Upper lobe of left lung (tissue), 6 donors: ENCODE data around the gene SIDT1. TPM values are rescaled to one million over a fixed set of nuclear protein-coding genes. Genes with fewer than 3 reads are reported as not detected.

Experiments used
- ATAC-seq, 2 donors: fragments of 200-7000 bp; cut with Tn5 transposase; one replicate each; pipeline ENCODE4 v1.9.1; 2022; ENCODE audit warnings: mild to moderate bottlenecking in 2 of 2, moderate library complexity in 2 of 2; ENCODE audit not compliant: low FRiP score in 2 of 2
- DNase-seq, 2 donors: peaks; one replicate each; pipeline ENCODE4 v3.0.0-alpha.2; 2019 to 2020
- H3K27ac ChIP-seq, 4 donors: fragments of 200-600 bp; sonication (generic); one replicate each; pipeline ENCODE4 v1.5.1; 2016 to 2019
- H3K27me3 ChIP-seq, 4 donors: fragments of 200-600 bp; sonication (generic); one replicate each; pipeline ENCODE4 v1.5.1; 2017 to 2019
- H3K36me3 ChIP-seq, 4 donors: fragments of 200-600 bp; sonication (generic); one replicate each; pipeline ENCODE4 v1.5.1; 2016 to 2019
- H3K4me1 ChIP-seq, 4 donors: fragments of 200-600 bp; sonication (generic); one replicate each; pipeline ENCODE4 v1.5.1; 2018 to 2019
- H3K4me3 ChIP-seq, 4 donors: fragments of 200-600 bp; sonication (generic); one replicate each; pipeline ENCODE4 v1.5.1; 2017 to 2019; ENCODE audit warnings: mild to moderate bottlenecking in 2 of 4, moderate library complexity in 1 of 4
- H3K9me3 ChIP-seq, 4 donors: fragments of 200-600 bp; sonication (generic); one replicate each; pipeline ENCODE4 v1.5.1; 2018 to 2019
- EP300 ChIP-seq, 4 donors: sonication (generic); formaldehyde crosslinking; IDR thresholded peaks; one replicate each; pipeline ENCODE4 v1.5.1; 2017; ENCODE audit warnings: antibody characterized with exemption in 4 of 4, control low read depth in 2 of 4
- POLR2A ChIP-seq, 4 donors: fragments of 450-650 bp; IDR thresholded peaks; one replicate each; pipeline ENCODE4 v1.5.1; 2016 to 2017; ENCODE audit warnings: antibody characterized with exemption in 4 of 4, mild to moderate bottlenecking in 2 of 4
- POLR2AphosphoS5 ChIP-seq, 2 donors: sonication (generic); formaldehyde crosslinking; IDR thresholded peaks; one replicate each; pipeline ENCODE4 v1.5.1; 2017; ENCODE audit warnings: antibody characterized with exemption in 2 of 2
- WGBS, 2 donors: methylation state at CpG; one replicate each; pipeline ENCODE4 v1.1.5; 2017 to 2018; 5-methylcytosine and 5-hydroxymethylcytosine counted together
- total RNA-seq, 6 donors: library from RNA; depleted of rRNA in 4 of 6; stranded (reverse); fragments of >200 nt in 4 of 6; gene quantifications; one replicate each; pipeline versions ENCODE4 v1.1.0 to v1.2.1, GENCODE V29; 2016 to 2021
- TF ChIP-seq, protein P1 (sequence below), 6 experiments: fragments of 450-650 bp in 4 of 6; fragments of 200-600 bp in 2 of 6; sonication (generic) in 2 of 6; IDR thresholded peaks; one replicate each; pipeline ENCODE4 v1.5.1; 2016 to 2019; ENCODE audit warnings: antibody characterized with exemption in 6 of 6
- donor health status: DM: no; HTN: no; CAD: no; lungs with moderate emphysema.
- donor health status: DM: no; HTN: yes; CAD: no; lungs with severe emphysema.

Gene SIDT1
- total RNA-seq, 6 donors from 2014 or later: 2.6 to 37.5 (median 9.5) TPM

DNA sequence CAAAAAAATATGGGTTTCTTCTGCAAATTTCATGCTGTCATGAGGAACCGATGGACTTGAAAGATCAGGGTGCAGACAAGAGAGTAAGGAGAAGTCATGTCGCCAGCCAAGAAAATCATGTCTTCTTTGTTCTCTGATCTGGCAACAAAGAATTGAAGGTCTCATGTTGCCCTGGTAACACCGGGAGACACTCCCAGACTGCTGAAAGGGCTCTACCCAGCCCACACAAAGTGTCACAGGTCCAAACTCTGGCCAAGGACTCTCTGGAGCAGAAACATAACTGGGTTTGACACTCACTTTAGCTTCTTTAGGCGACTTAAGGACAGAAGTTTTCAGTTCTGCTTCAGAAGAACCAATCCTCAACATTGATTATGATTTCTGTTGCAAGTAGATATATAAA is 42.9 kb downstream of the SIDT1 start:
- Histone ChIP-seq H3K27me3 (no peaks in the 10 kb centered on the region), H3K27ac (no peak overlapping the region), H3K4me3 (no peak overlapping the region), H3K9me3 (no peaks in the 10 kb centered on the region), H3K36me3 (no peaks in the 10 kb centered on the region), H3K4me1 (no peaks in the 10 kb centered on the region)
- TF ChIP-seq POLR2AphosphoS5 (IDR thresholded peaks at IDR 0.05) (no peak), EP300 (IDR thresholded peaks at IDR 0.05) (no peak), POLR2A (IDR thresholded peaks at IDR 0.05) (no peak)
- TF ChIP-seq, protein P1, sequence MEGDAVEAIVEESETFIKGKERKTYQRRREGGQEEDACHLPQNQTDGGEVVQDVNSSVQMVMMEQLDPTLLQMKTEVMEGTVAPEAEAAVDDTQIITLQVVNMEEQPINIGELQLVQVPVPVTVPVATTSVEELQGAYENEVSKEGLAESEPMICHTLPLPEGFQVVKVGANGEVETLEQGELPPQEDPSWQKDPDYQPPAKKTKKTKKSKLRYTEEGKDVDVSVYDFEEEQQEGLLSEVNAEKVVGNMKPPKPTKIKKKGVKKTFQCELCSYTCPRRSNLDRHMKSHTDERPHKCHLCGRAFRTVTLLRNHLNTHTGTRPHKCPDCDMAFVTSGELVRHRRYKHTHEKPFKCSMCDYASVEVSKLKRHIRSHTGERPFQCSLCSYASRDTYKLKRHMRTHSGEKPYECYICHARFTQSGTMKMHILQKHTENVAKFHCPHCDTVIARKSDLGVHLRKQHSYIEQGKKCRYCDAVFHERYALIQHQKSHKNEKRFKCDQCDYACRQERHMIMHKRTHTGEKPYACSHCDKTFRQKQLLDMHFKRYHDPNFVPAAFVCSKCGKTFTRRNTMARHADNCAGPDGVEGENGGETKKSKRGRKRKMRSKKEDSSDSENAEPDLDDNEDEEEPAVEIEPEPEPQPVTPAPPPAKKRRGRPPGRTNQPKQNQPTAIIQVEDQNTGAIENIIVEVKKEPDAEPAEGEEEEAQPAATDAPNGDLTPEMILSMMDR (IDR thresholded peaks at IDR 0.05): no peak
- WGBS, 2 donors: 47 to 50% methylated on average over 4 of the region's 4 CpGs
- no peak for DNase-seq
- ATAC-seq: no peak

DNA sequence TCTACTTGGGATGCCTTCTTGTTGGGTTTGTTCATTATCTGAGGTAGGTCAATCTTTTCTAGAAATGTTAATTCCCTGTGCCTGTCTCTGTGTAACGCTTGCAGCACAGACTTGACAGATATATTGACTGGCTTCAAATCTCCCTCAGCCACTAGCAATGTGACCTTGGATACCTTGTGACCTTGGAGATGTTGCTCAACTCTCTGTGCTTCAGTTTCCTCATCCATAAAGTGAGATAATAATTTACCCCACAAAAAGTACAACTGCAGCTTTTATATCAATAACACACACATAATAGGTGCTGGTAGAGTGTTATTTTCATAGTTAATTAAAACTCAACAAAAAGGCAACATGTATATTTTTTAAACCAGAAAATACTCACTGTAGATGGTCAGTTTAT is 52.9 kb downstream of the SIDT1 start:
- 36 to 38% methylated on average over 1 of the region's 1 CpG for WGBS, 2 donors
- Histone ChIP-seq H3K27ac (no peak overlapping the region), H3K4me1 (no peaks in the 10 kb centered on the region), H3K9me3 (no peaks in the 10 kb centered on the region), H3K27me3 (no peaks in the 10 kb centered on the region), H3K4me3 (no peak overlapping the region), H3K36me3 (no peaks in the 10 kb centered on the region)
- TF ChIP-seq EP300 (IDR thresholded peaks at IDR 0.05): no peak
- TF ChIP-seq, protein P1 (IDR thresholded peaks at IDR 0.05): no peak
- TF ChIP-seq POLR2AphosphoS5 (IDR thresholded peaks at IDR 0.05): no peak
- no peak for TF ChIP-seq POLR2A (IDR thresholded peaks at IDR 0.05)
- DNase-seq (no peak), ATAC-seq (no peak)

DNA sequence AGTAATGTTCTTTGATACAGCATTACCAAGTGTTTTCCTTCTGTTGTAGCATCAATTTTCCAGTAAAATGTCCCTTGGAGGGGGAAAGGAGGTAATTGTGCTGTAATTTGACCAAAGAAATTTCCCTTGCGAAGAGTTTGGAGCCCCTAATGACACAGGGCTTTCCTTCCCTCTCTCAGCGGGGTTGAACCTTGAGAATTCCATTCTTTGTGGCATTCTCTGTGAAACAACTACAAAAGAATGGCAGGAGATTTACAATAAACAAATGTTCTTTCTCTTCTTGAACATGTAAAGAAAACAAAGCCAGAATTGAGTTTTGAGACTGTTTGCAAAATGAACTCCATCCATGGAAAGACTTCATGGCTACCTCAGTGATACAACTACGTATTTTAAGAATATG is 53.4 kb downstream of the SIDT1 start:
- no peak for DNase-seq
- Histone ChIP-seq H3K4me3 (no peak overlapping the region), H3K27ac (no peak overlapping the region), H3K4me1 (no peaks in the 10 kb centered on the region), H3K36me3 (no peaks in the 10 kb centered on the region), H3K27me3 (no peaks in the 10 kb centered on the region), H3K9me3 (no peaks in the 10 kb centered on the region)
- ATAC-seq: no peak
- TF ChIP-seq EP300 (IDR thresholded peaks at IDR 0.05) (no peak), POLR2AphosphoS5 (IDR thresholded peaks at IDR 0.05) (no peak), POLR2A (IDR thresholded peaks at IDR 0.05) (no peak)
- TF ChIP-seq, protein P1 (IDR thresholded peaks at IDR 0.05): no peak
- 78 to 87% methylated on average over 3 of the region's 3 CpGs for WGBS, 2 donors

DNA sequence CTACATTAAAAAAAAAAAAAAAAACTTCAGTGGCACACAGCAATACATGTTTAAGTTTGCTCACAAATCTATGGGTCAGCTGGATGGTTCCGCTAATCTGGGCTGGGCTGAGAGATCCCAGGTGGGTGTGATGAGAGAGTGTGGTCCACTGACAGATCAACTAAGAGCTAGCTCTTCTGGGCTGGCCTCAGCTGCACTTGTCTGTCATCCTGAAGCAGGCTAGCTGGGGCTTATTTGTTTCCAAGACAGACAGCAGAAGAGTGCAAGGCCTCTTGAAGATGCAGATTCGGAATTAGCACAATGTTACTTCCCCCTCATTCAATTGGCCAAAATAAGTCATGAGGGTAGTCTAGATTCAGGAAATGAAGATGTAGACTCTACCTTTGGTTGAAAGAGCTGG is 56.5 kb downstream of the SIDT1 start:
- DNase-seq: no peak
- no peaks in the 10 kb centered on the region for H3K4me1 ChIP-seq
- no peaks in the 10 kb centered on the region for H3K36me3 ChIP-seq
- H3K27me3 ChIP-seq: no peaks in the 10 kb centered on the region
- H3K27ac ChIP-seq: no peak overlapping the region
- ATAC-seq: no peak
- no peak overlapping the region for H3K4me3 ChIP-seq
- TF ChIP-seq, protein P1 (IDR thresholded peaks at IDR 0.05): no peak
- TF ChIP-seq EP300 (IDR thresholded peaks at IDR 0.05) (no peak), POLR2AphosphoS5 (IDR thresholded peaks at IDR 0.05) (no peak), POLR2A (IDR thresholded peaks at IDR 0.05) (no peak)
- 95 to 96% methylated on average over 2 of the region's 2 CpGs for WGBS, 2 donors
- H3K9me3 ChIP-seq: no peaks in the 10 kb centered on the region

DNA sequence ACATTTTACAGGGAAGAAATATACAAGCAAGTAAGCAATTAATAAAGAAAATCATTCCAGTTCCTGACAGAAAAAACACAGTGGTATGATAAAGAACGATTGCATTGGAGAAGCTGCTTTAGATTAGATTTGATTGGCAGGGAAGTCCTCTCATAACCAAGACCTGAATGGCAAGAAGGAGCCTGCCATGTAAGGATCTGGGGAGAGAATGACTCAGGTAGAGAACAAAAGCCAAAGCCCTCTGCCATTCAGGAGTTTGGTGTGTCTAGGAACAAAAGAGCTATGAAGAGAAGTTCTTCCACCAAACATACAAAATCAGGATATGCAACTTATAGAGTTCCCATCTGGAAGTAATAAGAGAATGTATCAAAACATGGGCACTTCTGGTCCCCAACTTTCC is 57.6 kb downstream of the SIDT1 start:
- no peaks in the 10 kb centered on the region for H3K4me1 ChIP-seq
- 53 to 75% methylated on average over 1 of the region's 1 CpG for WGBS, 2 donors
- no peak overlapping the region for H3K27ac ChIP-seq
- no peak overlapping the region for H3K4me3 ChIP-seq
- H3K9me3 ChIP-seq: no peaks in the 10 kb centered on the region
- ATAC-seq (no peak), DNase-seq (no peak)
- no peaks in the 10 kb centered on the region for H3K36me3 ChIP-seq
- no peaks in the 10 kb centered on the region for H3K27me3 ChIP-seq
- TF ChIP-seq POLR2A (IDR thresholded peaks at IDR 0.05) (no peak), POLR2AphosphoS5 (IDR thresholded peaks at IDR 0.05) (no peak), EP300 (IDR thresholded peaks at IDR 0.05) (no peak)
- TF ChIP-seq, protein P1 (IDR thresholded peaks at IDR 0.05): no peak
